H1 (cell line): Measurements from ENCODE around the gene SLC35E1. TPM values are rescaled to one million over a fixed set of nuclear protein-coding genes. Genes with fewer than 3 reads are reported as not detected.

Experiments used
- CTCF ChIA-PET: fragments of 300-600 bp; sonication (Branson Sonifier 250); formaldehyde crosslinking; loops from one replicate; lab custom pipeline; 2021; ENCODE audit not compliant: partially characterized antibody; lab: Charles Lee
- POLR2A ChIA-PET: fragments of 300-600 bp; sonication (Branson Sonifier 250); formaldehyde crosslinking; loops from one replicate; lab custom pipeline; 2021; ENCODE audit warnings: inconsistent platforms; ENCODE audit not compliant: partially characterized antibody; lab: Charles Lee
- DNase-seq, 2 experiments: peaks; one replicate each; pipeline versions ENCODE4 v3.0.0 to v3.0.0-alpha.2; 2010 to 2022; ENCODE audit warnings: low spot score in 2 of 2, low read depth in 1 of 2, mixed read lengths in 1 of 2
- FAIRE-seq: peaks from 2 replicates; lab custom pipeline; 2011; peaks lifted over from hg19 to GRCh38; lab: Jason Lieb, UNC
- H2AFZ ChIP-seq: 2 replicates; pipeline ENCODE4 v1.8.1; 2012; ENCODE audit warnings: low read length, inconsistent platforms
- H2AK5ac ChIP-seq: 2 replicates; pipeline ENCODE4 v1.6.1; 2013; ENCODE audit warnings: low read depth, low read length
- H2BK120ac ChIP-seq: replicated peaks from 2 replicates; pipeline ENCODE3; 2013; ENCODE audit warnings: low read depth, low read length, inconsistent platforms
- H2BK12ac ChIP-seq: 2 replicates; pipeline ENCODE4 v1.6.1; 2013; ENCODE audit warnings: low read depth, low read length
- H2BK15ac ChIP-seq: 2 replicates; pipeline ENCODE4 v1.6.1; 2013; ENCODE audit warnings: low read length
- H2BK20ac ChIP-seq: 2 replicates; pipeline ENCODE4 v1.6.1; 2013; ENCODE audit warnings: low read length
- H2BK5ac ChIP-seq: 2 replicates; pipeline ENCODE4 v1.6.1; 2013; ENCODE audit warnings: low read depth, low read length
- H3K14ac ChIP-seq: 2 replicates; pipeline ENCODE4 v1.6.1; 2013; ENCODE audit warnings: inconsistent platforms; ENCODE audit not compliant: insufficient read length
- H3K18ac ChIP-seq: 2 replicates; pipeline ENCODE4 v1.6.1; 2013; ENCODE audit warnings: low read length; ENCODE audit errors: extremely low read depth
- H3K23ac ChIP-seq: 2 replicates; pipeline ENCODE4 v1.6.1; 2013; ENCODE audit warnings: inconsistent platforms; ENCODE audit not compliant: insufficient read length
- H3K23me2 ChIP-seq: 2 replicates; pipeline ENCODE4 v1.6.1; 2013; ENCODE audit warnings: low read depth, low read length
- H3K27ac ChIP-seq: 2 replicates; pipeline ENCODE4 v1.6.1; 2011; ENCODE audit warnings: low read depth, low read length, inconsistent platforms
- H3K27me3 ChIP-seq, 4 experiments: replicated peaks in 1 of 4; 1 replicate in 1 of 4; 2 replicates in 3 of 4; pipeline versions ENCODE4 v1.6.1 to v1.8.1; 2011 to 2013; ENCODE audit warnings: low read length in 3 of 4, mild to moderate bottlenecking in 3 of 4, inconsistent platforms in 2 of 4, mixed read lengths in 2 of 4, moderate library complexity in 1 of 4; ENCODE audit not compliant: control insufficient read depth in 3 of 4, insufficient read depth in 3 of 4; ENCODE audit errors: extremely low read depth in 1 of 4
- H3K36me3 ChIP-seq, 4 experiments: 2 replicates each; pipeline versions ENCODE4 v1.6.1 to v1.8.1; 2011 to 2013; ENCODE audit warnings: mild to moderate bottlenecking in 4 of 4, low read length in 3 of 4, moderate library complexity in 2 of 4, control low read depth in 1 of 4, inconsistent platforms in 1 of 4; ENCODE audit not compliant: insufficient read depth in 4 of 4, control insufficient read depth in 2 of 4
- H3K4ac ChIP-seq: replicated peaks from 2 replicates; pipeline ENCODE3; 2013; ENCODE audit warnings: low read length, low read depth, mixed read lengths, inconsistent platforms; ENCODE audit not compliant: insufficient read length
- H3K4me1 ChIP-seq, 4 experiments: replicated peaks in 1 of 4; 1 replicate in 1 of 4; 2 replicates in 3 of 4; pipeline versions ENCODE4 v1.6.1 to v1.8.1; 2011 to 2013; ENCODE audit warnings: low read length in 3 of 4, inconsistent platforms in 2 of 4, mixed read lengths in 1 of 4; ENCODE audit not compliant: insufficient read depth in 4 of 4, control insufficient read depth in 3 of 4
- H3K4me2 ChIP-seq, 2 experiments: 2 replicates each; pipeline versions ENCODE4 v1.6.1 to v1.8.1; 2011 to 2013; ENCODE audit warnings: low read depth in 2 of 2, low read length in 2 of 2, control low read depth in 1 of 2, inconsistent platforms in 1 of 2, mild to moderate bottlenecking in 1 of 2; ENCODE audit not compliant: insufficient read depth in 1 of 2
- H3K4me3 ChIP-seq, 4 experiments: fragments of 200-600, 300-600 bp in 1 of 4; sonication (generic), shearing (Covaris generic), sonication (Bioruptor Twin) in 1 of 4; 2 replicates each; pipeline versions ENCODE4 v1.5.1 to v1.8.1; 2011 to 2016; ENCODE audit warnings: low read length in 4 of 4, low read depth in 3 of 4, control low read depth in 2 of 4, inconsistent platforms in 2 of 4, mild to moderate bottlenecking in 2 of 4, mixed read lengths in 1 of 4, moderate library complexity in 1 of 4; ENCODE audit not compliant: insufficient read depth in 2 of 4; ENCODE audit errors: extremely low read depth in 1 of 4
- H3K56ac ChIP-seq: replicated peaks from 2 replicates; pipeline ENCODE3; 2013; ENCODE audit warnings: low read depth, mild to moderate bottlenecking, mixed read lengths, low read length, inconsistent platforms; ENCODE audit not compliant: insufficient read length
- H3K79me1 ChIP-seq: 2 replicates; pipeline ENCODE4 v1.6.1; 2013; ENCODE audit warnings: low read depth, low read length, control low read depth
- H3K79me2 ChIP-seq, 2 experiments: 2 replicates each; pipeline versions ENCODE4 v1.6.1 to v1.8.1; 2012 to 2013; ENCODE audit warnings: low read length in 2 of 2, mild to moderate bottlenecking in 2 of 2, inconsistent platforms in 1 of 2; ENCODE audit not compliant: insufficient read depth in 2 of 2, control insufficient read depth in 1 of 2
- H3K9ac ChIP-seq, 4 experiments: replicated peaks in 1 of 4; 1 replicate in 1 of 4; 2 replicates in 3 of 4; pipeline versions ENCODE4 v1.6.1 to v1.8.1; 2011 to 2013; ENCODE audit warnings: low read depth in 3 of 4, low read length in 3 of 4, control low read depth in 2 of 4, mild to moderate bottlenecking in 2 of 4, moderate library complexity in 2 of 4, inconsistent platforms in 1 of 4; ENCODE audit errors: extremely low read depth in 1 of 4
- H3K9me3 ChIP-seq, 2 experiments: 2 replicates each; pipeline versions ENCODE4 v1.6.1 to v1.8.1; 2012 to 2013; ENCODE audit warnings: mild to moderate bottlenecking in 2 of 2, moderate library complexity in 2 of 2, control low read depth in 1 of 2, inconsistent platforms in 1 of 2, low read depth in 1 of 2, low read length in 1 of 2, mixed read lengths in 1 of 2; ENCODE audit not compliant: insufficient read depth in 2 of 2
- H4K20me1 ChIP-seq, 2 experiments: replicated peaks in 1 of 2; 2 replicates each; pipeline versions ENCODE3 to v1.8.1; 2011 to 2013; ENCODE audit warnings: inconsistent platforms in 2 of 2, low read length in 2 of 2, mild to moderate bottlenecking in 1 of 2; ENCODE audit not compliant: insufficient read depth in 2 of 2, control insufficient read depth in 1 of 2
- H4K5ac ChIP-seq: 2 replicates; pipeline ENCODE4 v1.6.1; 2013; ENCODE audit warnings: low read length, low read depth, mixed read lengths, inconsistent platforms; ENCODE audit not compliant: insufficient read length
- H4K8ac ChIP-seq: 2 replicates; pipeline ENCODE4 v1.8.0; 2013; ENCODE audit warnings: mild to moderate bottlenecking, moderate library complexity, low read length, inconsistent platforms; ENCODE audit not compliant: insufficient read depth; ENCODE audit errors: extremely low read depth
- H4K91ac ChIP-seq: replicated peaks from 2 replicates; pipeline ENCODE3; 2013; ENCODE audit warnings: low read length, mixed read lengths, inconsistent platforms; ENCODE audit not compliant: insufficient read length
- BCL11A ChIP-seq, 2 experiments: IDR thresholded peaks; one replicate each; pipeline ENCODE4 v1.6.1; 2011; ENCODE audit warnings: low read depth in 2 of 2, low read length in 2 of 2, mild to moderate bottlenecking in 2 of 2
- CHD1 ChIP-seq: IDR thresholded peaks from 2 replicates; pipeline ENCODE4 v1.6.1; 2012; ENCODE audit warnings: low read depth, low read length, improper control_type of control experiment
- GABPA ChIP-seq: IDR thresholded peaks from 2 replicates; pipeline ENCODE4 v1.6.1; 2011; ENCODE audit warnings: mild to moderate bottlenecking, low read length, moderate library complexity, borderline replicate concordance; ENCODE audit not compliant: insufficient read depth
- KDM1A ChIP-seq: fragments of 200-600, 300-600 bp; sonication (generic); IDR thresholded peaks from 2 replicates; pipeline ENCODE4 v1.7.1; 2016; ENCODE audit warnings: mild to moderate bottlenecking, low read length, borderline replicate concordance
- NANOG ChIP-seq: IDR thresholded peaks from 2 replicates; pipeline ENCODE4 v1.6.1; 2011; ENCODE audit warnings: low read length, low read depth, mild to moderate bottlenecking, inconsistent platforms; ENCODE audit not compliant: insufficient read depth, poor library complexity, severe bottlenecking
- RAD21 ChIP-seq, 2 experiments: IDR thresholded peaks in 1 of 2; conservative IDR thresholded peaks in 1 of 2; 2 replicates each; pipeline ENCODE4 v1.6.1; 2011; ENCODE audit warnings: low read depth in 2 of 2, low read length in 2 of 2, improper control_type of control experiment in 1 of 2, inconsistent platforms in 1 of 2, mild to moderate bottlenecking in 1 of 2, moderate library complexity in 1 of 2
- TAF1 ChIP-seq: IDR thresholded peaks from 2 replicates; pipeline ENCODE4 v1.6.1; 2011; ENCODE audit warnings: mild to moderate bottlenecking, low read depth, low read length
- WGBS, 2 experiments: shearing (Covaris generic) in 1 of 2; methylation state at CpG; one replicate each; pipeline versions ENCODE4 v1.1.6 to v1.1.7; 2013 to 2015; ENCODE audit warnings: low lambda C conversion rate in 2 of 2, mixed read lengths in 2 of 2, inconsistent platforms in 1 of 2, low coverage in 1 of 2, missing lambda C conversion rate in 1 of 2; ENCODE audit not compliant: insufficient replicate concordance in 2 of 2, insufficient coverage in 1 of 2, insufficient read length in 1 of 2; ENCODE audit errors: extremely low coverage in 1 of 2, missing lambda C conversion rate in 1 of 2; 5-methylcytosine and 5-hydroxymethylcytosine counted together
- long read RNA-seq, 2 experiments: library from RNA in 1 of 2; library from capped mRNA in 1 of 2; stranded (forward); transcript quantifications; one replicate each; pipeline ENCODE4 v2.0.0, GENCODE V29; 2021; ENCODE audit warnings: inconsistent platforms in 1 of 2
- polyA minus RNA-seq, 3 experiments: library from RNA; depleted of rRNA, polyadenylated mRNA; stranded (reverse); fragments of >200 nt; gene quantifications; 1 replicate in 2 of 3; 2 replicates in 1 of 3; pipeline ENCODE4 v1.2.3, GENCODE V29; 2011
- polyA plus RNA-seq, 7 experiments: library from polyadenylated mRNA; depleted of rRNA in 3 of 7; stranded (reverse) in 5 of 7; unstranded in 2 of 7; fragments of >200 nt in 5 of 7; fragments of 200-250 nt in 2 of 7; gene quantifications; 1 replicate in 5 of 7; 2 replicates in 1 of 7; 4 replicates in 1 of 7; pipeline versions ENCODE4 v1.2.1 to v1.2.3, GENCODE V29; 2011 to 2013; ENCODE audit warnings: missing spikeins in 2 of 7, mixed read lengths in 2 of 7
- total RNA-seq: library from RNA; stranded (reverse); fragmentation: NEBNext Ultra II Directional; extraction: Animal tissue kit (Norgen Biotek cat#: 25700); gene quantifications from 2 replicates; pipeline ENCODE4 v1.2.1, GENCODE V29; 2021

The SLC35E1 gene
- total RNA-seq = 26.0 and 28.5 TPM in 2 replicates
- 31.2 and 31.9 TPM in 2 replicates for polyA plus RNA-seq (2011; rRNA removed)
- 19.0 TPM for polyA plus RNA-seq (2011; cell fraction: cytosol; rRNA removed)
- 47.0 TPM for polyA plus RNA-seq (2011; cell fraction: nucleus; rRNA removed)
- polyA plus RNA-seq (2012, experiment 1 of 2) = 17.7 to 21.3 TPM (median 20.5 TPM) in 4 replicates
- polyA plus RNA-seq (2012, experiment 2 of 2) = 15.8 TPM
- polyA plus RNA-seq (2013, experiment 1 of 2) = 36.8 TPM
- 43.2 TPM for polyA plus RNA-seq (2013, experiment 2 of 2)
- polyA minus RNA-seq (2011; rRNA and poly(A)+ RNA removed) = 52.9 and 53.8 TPM in 2 replicates
- polyA minus RNA-seq (2011; cell fraction: cytosol; rRNA and poly(A)+ RNA removed) = 20.4 TPM
- 24.4 TPM for polyA minus RNA-seq (2011; cell fraction: nucleus; rRNA and poly(A)+ RNA removed)
- long read RNA-seq, experiment 1, full-length matches to known transcripts = 4 of 25 reads
- long read RNA-seq, experiment 1, partial matches to known transcripts = 1 of 25 reads
- long read RNA-seq, experiment 1, other reads (novel, unspliced or antisense) = 20 of 25 reads
- long read RNA-seq, experiment 2, partial matches to known transcripts = 0 of 7 reads
- long read RNA-seq, experiment 2, other reads (novel, unspliced or antisense) = 6 of 7 reads

GRCh38 chr19:16572332-16573211 lies at the start of gene SLC35E1:
TSS of gene SLC35E1 (minus strand) at chr19:16572415. CDS start at chr19:16572364, 51 bp downstream.
- Histone ChIP-seq H3K14ac (no peak within 1 kb of the TSS), H3K27me3 (no peaks in the 10 kb centered on the region), H2AFZ (peak within 1 kb of the TSS; percentile 75; the same call in 1 of the 2 replicates), H4K91ac (peak within 1 kb of the TSS; percentile 91), H3K79me2 (peaks cover 0 to 46% of the 10 kb centered on the region in 2 experiments; a peak in 3 of 4 replicates), H4K8ac (peak within 1 kb of the TSS; percentile 95), H2BK15ac (no peak within 1 kb of the TSS), H4K5ac (peak within 1 kb of the TSS; percentile 46), H4K20me1 (peaks cover 4 to 15% of the 10 kb centered on the region in 2 experiments), H3K27ac (peak within 1 kb of the TSS; percentile 43; the same call in 1 of the 2 replicates), H2AK5ac (no peak within 1 kb of the TSS), H3K18ac (no peak within 1 kb of the TSS), H2BK20ac (no peak within 1 kb of the TSS), H3K79me1 (peaks cover 21% of the 10 kb centered on the region), H3K4me2 (peak within 1 kb of the TSS; percentile 94 to 95), H3K56ac (peak within 1 kb of the TSS; percentile 49), H3K4me3 (peak within 1 kb of the TSS; percentile 82 to 98 (median 88)), H3K4ac (peak within 1 kb of the TSS; percentile 58), H2BK120ac (no peak within 1 kb of the TSS), H3K4me1 (peaks cover 0 to 6% (median 3%) of the 10 kb centered on the region in 4 experiments; a peak in 5 of 7 replicates), H2BK5ac (peak within 1 kb of the TSS; percentile 35; the same call in 1 of the 2 replicates), H3K23me2 (peaks cover 9% of the 10 kb centered on the region; the same call in 1 of the 2 replicates), H3K36me3 (peaks cover 0 to 22% (median 7%) of the 10 kb centered on the region in 4 experiments; a peak in 6 of 8 replicates), H3K23ac (no peak within 1 kb of the TSS), H2BK12ac (no peak within 1 kb of the TSS), H3K9me3 (no peaks in the 10 kb centered on the region), H3K9ac (peak within 1 kb of the TSS; percentile 78 to 82 (median 80))
- DNase-seq = peak; percentile 90 to 93
- 2% methylated on average over 51 of the region's 83 CpGs; no CpG with 5 or more reads in 1 of the 2 experiments for WGBS, 2 experiments
- ChIA-PET CTCF (interaction anchor here (1.0 kb wide), 1 partner anchor 76 kb away, joined by 4 read pairs; the partner anchor contains the start of genes C19orf44 and CALR3), POLR2A (interaction anchor here (1.0 to 6.6 kb wide), 11 partner anchors 10 to 88 kb away, joined by 3 to 58 read pairs (median 6); partner anchors contain the start of genes MED26, SMIM7 and TMEM38A)
- FAIRE-seq = no peak
- TF ChIP-seq TAF1 = peak; percentile 85
- no peak for TF ChIP-seq NANOG
- no peak for TF ChIP-seq CHD1
- TF ChIP-seq BCL11A (IDR thresholded peaks at IDR 0.05; ENCODE audit: low read depth in 2 of 2, low read length in 2 of 2) = no peak
- TF ChIP-seq RAD21 (IDR thresholded peaks at IDR 0.05 in 1 of 2, conservative IDR thresholded peaks at IDR 0.05 in 1 of 2; ENCODE audit: low read depth in 2 of 2, low read length in 2 of 2) = no peak; a peak in 1 of 4 replicates
- TF ChIP-seq KDM1A = no peak
- peak; percentile 94 for TF ChIP-seq GABPA
